GM18502 (cell line): Measurements from ENCODE around the gene VTCN1.
"Not testable (repeated sequence)": the region's sequence is repeated elsewhere in the genome, so short reads cannot be mapped to it uniquely, and the experiment has no call there.

Experiments
- ATAC-seq: cut with Tn5 transposase; IDR thresholded peaks from one replicate; pipeline ENCODE4 v1.9.1; 2021; ENCODE audit warnings: mild to moderate bottlenecking; ENCODE audit not compliant: unreplicated experiment, poor library complexity

The VTCN1 gene

GRCh38 chr1:117128323-117129079, 82.2 kb downstream of the VTCN1 start:
- no peak for ATAC-seq

- ATAC-seq: no peak
Observed at GRCh38 chr1:117127795-117128194, 82.9 kb downstream of the VTCN1 start.

GRCh38 chr1:117124661-117125060, 86.1 kb downstream of the VTCN1 start:
- ATAC-seq: no peak

- ATAC-seq: no peak
Observed at GRCh38 chr1:117123274-117123673, 87.5 kb downstream of the VTCN1 start.

GRCh38 chr1:117122330-117123025, 88.2 kb downstream of the VTCN1 start:
- ATAC-seq: no peak

GRCh38 chr1:117121589-117122329, 89.0 kb downstream of the VTCN1 start, which contains the start of gene TRIM45:
Gene TRIM45, minus strand, starts transcription at chr1:117121749. Its CDS starts 548 bp downstream, at chr1:117121201.
- peak; percentile 96 for ATAC-seq

GRCh38 chr1:117120774-117121588, 89.7 kb downstream of the VTCN1 start:
- no peak for ATAC-seq

- ATAC-seq: not testable (repeated sequence)
Observed at GRCh38 chr1:117119144-117119543, 91.6 kb downstream of the VTCN1 start.

GRCh38 chr1:117118137-117118536, 92.6 kb downstream of the VTCN1 start:
- ATAC-seq: no peak

- no peak for ATAC-seq
Observed at GRCh38 chr1:117117697-117118096, 93.0 kb downstream of the VTCN1 start.

GRCh38 chr1:117116784-117117130, 94.0 kb downstream of the VTCN1 start:
- no peak for ATAC-seq

- ATAC-seq: no peak
Observed at GRCh38 chr1:117116090-117116783, 94.5 kb downstream of the VTCN1 start.

- no peak for ATAC-seq
Observed at GRCh38 chr1:117114877-117115276, 95.8 kb downstream of the VTCN1 start.

GRCh38 chr1:117113199-117113598, 97.5 kb downstream of the VTCN1 start:
- ATAC-seq: no peak

- ATAC-seq: no peak
Observed at GRCh38 chr1:117112047-117112717, 98.5 kb downstream of the VTCN1 start.

GRCh38 chr1:117110774-117111173, 100.0 kb downstream of the VTCN1 start:
- no peak for ATAC-seq

- no peak for ATAC-seq
Observed at GRCh38 chr1:117107364-117107763, 103.4 kb downstream of the VTCN1 start.

GRCh38 chr1:117106478-117106877, 104.2 kb downstream of the VTCN1 start:
- ATAC-seq: no peak

GRCh38 chr1:117105722-117106121, 105.0 kb downstream of the VTCN1 start:
- no peak for ATAC-seq
